Type B pancreatic cell (in vitro differentiated cells): ENCODE data around the gene RNF175. TPM values are rescaled to one million over a fixed set of nuclear protein-coding genes. Genes with fewer than 3 reads are reported as not detected.
A peak's percentile ranks its signal among the peaks of the same experiment; 100 is the strongest.

ENCODE experiments used
- DNase-seq: peaks from one replicate; pipeline ENCODE4 v3.0.0; 2021; ENCODE audit warnings: mixed read lengths; ENCODE audit not compliant: unreplicated experiment; ENCODE audit errors: extremely low spot score
- H3K27ac Mint-ChIP-seq: 2 replicates; pipeline ENCODE4 v1.8.0; 2021; ENCODE audit warnings: mild to moderate bottlenecking, mixed read lengths
- H3K27me3 Mint-ChIP-seq: 2 replicates; pipeline ENCODE4 v1.8.0; 2021; ENCODE audit warnings: mixed read lengths
- H3K36me3 Mint-ChIP-seq: 2 replicates; pipeline ENCODE4 v1.8.0; 2021; ENCODE audit warnings: mixed read lengths
- H3K4me1 Mint-ChIP-seq: one replicate; pipeline ENCODE4 v1.8.0; 2021; ENCODE audit warnings: mixed read lengths; ENCODE audit not compliant: unreplicated experiment
- H3K4me3 Mint-ChIP-seq: 2 replicates; pipeline ENCODE4 v1.8.0; 2021; ENCODE audit warnings: mild to moderate bottlenecking, mixed read lengths
- H3K9me3 Mint-ChIP-seq: 2 replicates; pipeline ENCODE4 v1.8.0; 2021; ENCODE audit warnings: mixed read lengths
- CTCF ChIP-seq: fragments of 200-600 bp; sonication (generic); conservative IDR thresholded peaks from 2 replicates; pipeline ENCODE4 v1.5.0; 2021; ENCODE audit warnings: antibody characterized with exemption, mild to moderate bottlenecking
- total RNA-seq: library from RNA; stranded (reverse); gene quantifications from 2 replicates; pipeline ENCODE4 v1.2.1, GENCODE V29; 2021; ENCODE audit warnings: low replicate concordance

The RNF175 gene
- total RNA-seq, 1 donor from 2014 or later: 11.3 TPM

- H3K4me1 Mint-ChIP-seq: peaks cover 17% of the 10 kb centered on the region
- DNase-seq: no peak
- peaks cover 6% of the 10 kb centered on the region for H3K36me3 Mint-ChIP-seq
- peak overlapping the region; percentile 80 for H3K4me3 Mint-ChIP-seq
- no peak for TF ChIP-seq CTCF
- H3K27me3 Mint-ChIP-seq: peaks cover 53% of the 10 kb centered on the region
- H3K9me3 Mint-ChIP-seq: peaks cover 9% of the 10 kb centered on the region
- no peak overlapping the region for H3K27ac Mint-ChIP-seq
Measured at GRCh38 chr4:153757407-153757806, 2.4 kb downstream of the RNF175 start.

GRCh38 chr4:153755186-153755585, 4.6 kb downstream of the RNF175 start:
- H3K4me3 Mint-ChIP-seq: no peak overlapping the region
- H3K9me3 Mint-ChIP-seq: no peaks in the 10 kb centered on the region
- peaks cover 13% of the 10 kb centered on the region for H3K4me1 Mint-ChIP-seq
- no peak for DNase-seq
- no peak overlapping the region for H3K27ac Mint-ChIP-seq
- peaks cover 38% of the 10 kb centered on the region for H3K27me3 Mint-ChIP-seq
- TF ChIP-seq CTCF: no peak
- H3K36me3 Mint-ChIP-seq: peaks cover 6% of the 10 kb centered on the region

- Mint-ChIP-seq H3K4me3 (no peak overlapping the region), H3K9me3 (no peaks in the 10 kb centered on the region), H3K27me3 (peaks cover 8% of the 10 kb centered on the region), H3K27ac (no peak overlapping the region), H3K36me3 (no peaks in the 10 kb centered on the region), H3K4me1 (peaks cover 6% of the 10 kb centered on the region)
- no peak for DNase-seq
- TF ChIP-seq CTCF: peak; percentile 84
Measured at GRCh38 chr4:153750197-153750817, 9.5 kb downstream of the RNF175 start.

- Mint-ChIP-seq H3K27ac (no peak overlapping the region), H3K9me3 (no peaks in the 10 kb centered on the region), H3K36me3 (no peaks in the 10 kb centered on the region), H3K4me3 (no peak overlapping the region), H3K27me3 (peaks cover 4% of the 10 kb centered on the region), H3K4me1 (peaks cover 6% of the 10 kb centered on the region)
- DNase-seq: no peak
- TF ChIP-seq CTCF: no peak
Measured at GRCh38 chr4:153748378-153748777, 11.4 kb downstream of the RNF175 start.

- Mint-ChIP-seq H3K27ac (no peak overlapping the region), H3K36me3 (no peaks in the 10 kb centered on the region), H3K27me3 (peaks cover 4% of the 10 kb centered on the region), H3K4me1 (peaks cover 6% of the 10 kb centered on the region), H3K9me3 (no peaks in the 10 kb centered on the region), H3K4me3 (no peak overlapping the region)
- TF ChIP-seq CTCF: no peak
- no peak for DNase-seq
Measured at GRCh38 chr4:153747406-153747955, 12.3 kb downstream of the RNF175 start.
